HG02943 (cell line): Measurements from ENCODE around the gene JUNB.

Experiments used
- ATAC-seq: cut with Tn5 transposase; IDR thresholded peaks from one replicate; pipeline ENCODE4 v1.9.1; 2021; ENCODE audit warnings: mild to moderate bottlenecking, low read depth, moderate library complexity; ENCODE audit not compliant: unreplicated experiment

JUNB gene

GRCh38 chr19:12840091-12841079, 49.1 kb downstream of the JUNB start:
- no peak for ATAC-seq

GRCh38 chr19:12841094-12841493, 49.8 kb downstream of the JUNB start:
- no peak for ATAC-seq

DNA sequence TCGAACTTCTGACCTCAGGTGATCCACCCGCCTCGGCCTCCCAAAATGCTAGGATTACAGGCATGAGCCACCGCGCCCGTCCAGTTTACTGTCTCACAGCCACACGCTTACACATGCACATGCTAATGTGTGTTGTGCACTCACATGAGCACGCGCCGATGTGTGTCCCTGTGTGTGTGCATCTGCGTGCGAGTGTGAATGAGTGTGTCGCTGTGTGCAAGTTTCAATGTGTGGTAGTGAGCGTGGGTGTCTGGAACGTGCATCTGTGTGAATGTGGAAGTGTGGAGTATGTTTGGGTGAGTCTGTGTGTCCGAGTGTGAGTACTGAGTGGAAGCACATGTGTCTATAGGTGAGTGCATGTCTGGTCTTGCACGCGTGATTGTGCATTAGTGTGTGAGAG, 51.2 kb downstream of the JUNB start:
- ATAC-seq, result no peak
